Retinal pigment epithelial cell (primary cell): Measurements from ENCODE around the gene TMEM141.

Experiments
- DNase-seq: peaks from one replicate; pipeline ENCODE4 v3.0.0-alpha.2; 2010; ENCODE audit warnings: low read depth
- H3K4me3 ChIP-seq: 2 replicates; pipeline ENCODE4 v1.5.1; 2011; ENCODE audit warnings: mild to moderate bottlenecking, low read length, control low read depth, moderate library complexity
- TF ChIP-seq, protein P1 (sequence below): conservative IDR thresholded peaks from 2 replicates; pipeline ENCODE4 v1.5.1; 2011; ENCODE audit warnings: low read depth, low read length, control low read depth, inconsistent platforms

TMEM141 gene

DNA sequence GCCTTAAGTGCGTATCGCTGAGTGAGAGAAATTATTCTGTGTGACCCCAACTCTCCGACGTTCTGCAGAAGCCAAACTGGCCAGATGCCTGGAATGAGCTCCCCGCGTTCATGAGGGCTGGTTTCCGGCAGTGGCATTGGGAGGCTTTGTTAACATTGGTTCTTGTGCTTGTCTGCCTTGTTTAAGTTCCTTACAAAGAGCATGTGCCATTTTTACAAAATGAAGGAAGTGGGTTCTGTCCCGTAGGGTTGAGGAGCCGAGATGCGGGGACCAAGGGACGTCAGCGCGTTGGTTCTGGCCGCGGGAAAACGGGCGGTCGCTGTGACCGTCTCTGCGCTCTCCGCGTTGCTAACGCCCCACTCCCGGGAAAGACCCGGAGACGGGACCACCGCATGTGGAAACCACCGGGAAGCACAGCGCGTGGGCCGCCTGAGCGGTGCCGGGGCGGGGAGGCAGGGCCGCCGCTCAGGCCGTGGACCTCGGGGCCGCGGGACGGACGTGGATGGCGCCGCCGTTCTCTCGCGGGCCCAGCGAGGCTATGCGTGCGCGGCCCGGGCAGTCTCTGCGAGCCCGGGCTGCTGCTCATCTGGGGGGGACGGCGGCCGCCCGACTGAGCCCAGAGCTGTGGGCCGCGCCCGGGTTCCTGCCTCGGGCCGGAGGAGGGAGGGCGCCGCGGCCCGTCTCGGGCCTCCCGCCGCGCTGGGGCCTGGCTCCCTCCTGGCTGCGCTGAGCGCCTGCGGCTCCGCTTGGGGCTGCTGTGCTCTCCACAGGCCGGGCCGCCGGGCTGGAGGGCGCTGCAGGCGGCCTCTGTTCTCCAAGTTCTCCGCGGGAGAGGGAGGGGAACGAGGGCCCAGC is 30.1 kb downstream of the TMEM141 start:
- no peak overlapping the region for H3K4me3 ChIP-seq
- no peak for DNase-seq
- TF ChIP-seq, protein P1, sequence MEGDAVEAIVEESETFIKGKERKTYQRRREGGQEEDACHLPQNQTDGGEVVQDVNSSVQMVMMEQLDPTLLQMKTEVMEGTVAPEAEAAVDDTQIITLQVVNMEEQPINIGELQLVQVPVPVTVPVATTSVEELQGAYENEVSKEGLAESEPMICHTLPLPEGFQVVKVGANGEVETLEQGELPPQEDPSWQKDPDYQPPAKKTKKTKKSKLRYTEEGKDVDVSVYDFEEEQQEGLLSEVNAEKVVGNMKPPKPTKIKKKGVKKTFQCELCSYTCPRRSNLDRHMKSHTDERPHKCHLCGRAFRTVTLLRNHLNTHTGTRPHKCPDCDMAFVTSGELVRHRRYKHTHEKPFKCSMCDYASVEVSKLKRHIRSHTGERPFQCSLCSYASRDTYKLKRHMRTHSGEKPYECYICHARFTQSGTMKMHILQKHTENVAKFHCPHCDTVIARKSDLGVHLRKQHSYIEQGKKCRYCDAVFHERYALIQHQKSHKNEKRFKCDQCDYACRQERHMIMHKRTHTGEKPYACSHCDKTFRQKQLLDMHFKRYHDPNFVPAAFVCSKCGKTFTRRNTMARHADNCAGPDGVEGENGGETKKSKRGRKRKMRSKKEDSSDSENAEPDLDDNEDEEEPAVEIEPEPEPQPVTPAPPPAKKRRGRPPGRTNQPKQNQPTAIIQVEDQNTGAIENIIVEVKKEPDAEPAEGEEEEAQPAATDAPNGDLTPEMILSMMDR: no peak

DNA sequence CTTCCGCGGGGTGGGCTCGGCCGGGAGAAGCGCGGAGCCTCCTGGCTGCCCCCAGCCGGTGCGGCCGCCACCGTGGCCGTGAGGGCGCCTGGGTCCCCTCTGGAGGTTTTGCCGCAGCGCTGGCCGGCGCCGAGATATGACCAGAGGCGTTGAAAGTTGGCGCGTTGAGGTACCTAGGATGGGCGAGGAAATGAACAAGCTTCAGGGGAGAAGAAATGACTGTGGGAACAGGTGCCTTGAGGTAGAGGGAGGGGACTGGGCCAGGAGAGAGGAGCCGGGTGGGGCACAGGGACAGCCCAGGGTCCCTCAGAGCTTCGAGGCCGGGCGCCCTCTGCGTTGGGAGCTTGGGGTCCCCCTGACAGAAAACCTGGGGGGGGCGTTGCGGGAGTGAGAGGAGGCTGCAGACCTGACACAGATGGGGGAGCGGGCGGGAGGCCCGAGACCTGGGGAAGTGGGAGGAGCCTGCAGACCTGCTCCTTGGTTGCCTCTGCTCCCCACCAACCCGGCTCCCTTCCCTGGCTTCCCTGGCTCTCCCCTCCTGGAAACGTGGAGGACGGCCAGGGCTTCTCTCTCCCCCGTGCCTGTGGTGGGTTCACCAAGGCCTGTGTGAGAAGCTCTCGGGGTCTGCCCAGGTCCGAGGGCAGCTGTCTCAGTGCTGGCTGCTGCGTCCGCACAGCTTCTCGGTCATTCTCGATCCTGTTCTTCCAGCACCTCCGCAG is 30.8 kb downstream of the TMEM141 start:
- no peak for DNase-seq
- TF ChIP-seq, protein P1: no peak
- no peak overlapping the region for H3K4me3 ChIP-seq

DNA sequence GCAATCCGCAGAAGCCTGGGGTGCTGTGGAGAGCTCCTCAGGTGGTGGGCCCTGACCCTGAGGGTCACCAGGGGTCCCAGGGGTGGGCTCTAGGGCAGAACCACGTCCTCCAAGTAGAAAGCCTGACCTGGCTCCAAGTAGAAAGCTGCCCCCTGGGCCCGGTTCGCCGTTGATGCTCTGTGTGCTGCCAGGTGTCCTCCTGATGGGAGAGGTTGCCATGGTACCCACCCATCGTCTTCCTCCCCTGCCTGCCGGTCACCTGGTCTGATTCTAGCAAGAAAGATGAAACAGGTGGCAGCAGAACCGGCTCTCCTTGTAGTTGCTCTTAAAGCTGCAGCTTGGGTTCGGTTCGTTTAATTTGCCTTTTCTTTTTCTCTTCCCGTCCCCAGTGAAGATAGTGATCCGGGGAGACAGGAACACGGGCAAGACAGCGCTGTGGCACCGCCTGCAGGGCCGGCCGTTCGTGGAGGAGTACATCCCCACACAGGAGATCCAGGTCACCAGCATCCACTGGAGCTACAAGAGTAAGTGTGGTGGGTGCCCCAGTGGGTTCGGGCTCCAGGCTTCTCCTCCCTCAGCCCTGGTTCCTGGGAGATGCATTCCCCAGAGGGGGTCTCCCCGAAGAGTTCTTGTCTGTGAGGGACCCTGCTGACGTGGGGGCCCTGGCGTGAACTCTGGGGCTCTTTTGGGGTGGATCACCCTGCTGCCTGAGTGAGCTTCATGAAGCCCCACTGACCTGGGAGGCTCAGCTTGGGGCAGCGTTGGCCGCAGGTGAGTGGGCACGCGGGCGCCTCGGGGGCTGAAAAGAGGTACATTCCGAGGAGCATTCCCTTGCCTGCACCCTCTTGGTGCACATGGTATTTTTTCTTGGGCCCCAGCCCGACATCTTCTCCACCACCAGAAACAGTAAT is 32.2 kb downstream of the TMEM141 start:
- no peak for DNase-seq
- TF ChIP-seq, protein P1: no peak
- no peak overlapping the region for H3K4me3 ChIP-seq

DNA sequence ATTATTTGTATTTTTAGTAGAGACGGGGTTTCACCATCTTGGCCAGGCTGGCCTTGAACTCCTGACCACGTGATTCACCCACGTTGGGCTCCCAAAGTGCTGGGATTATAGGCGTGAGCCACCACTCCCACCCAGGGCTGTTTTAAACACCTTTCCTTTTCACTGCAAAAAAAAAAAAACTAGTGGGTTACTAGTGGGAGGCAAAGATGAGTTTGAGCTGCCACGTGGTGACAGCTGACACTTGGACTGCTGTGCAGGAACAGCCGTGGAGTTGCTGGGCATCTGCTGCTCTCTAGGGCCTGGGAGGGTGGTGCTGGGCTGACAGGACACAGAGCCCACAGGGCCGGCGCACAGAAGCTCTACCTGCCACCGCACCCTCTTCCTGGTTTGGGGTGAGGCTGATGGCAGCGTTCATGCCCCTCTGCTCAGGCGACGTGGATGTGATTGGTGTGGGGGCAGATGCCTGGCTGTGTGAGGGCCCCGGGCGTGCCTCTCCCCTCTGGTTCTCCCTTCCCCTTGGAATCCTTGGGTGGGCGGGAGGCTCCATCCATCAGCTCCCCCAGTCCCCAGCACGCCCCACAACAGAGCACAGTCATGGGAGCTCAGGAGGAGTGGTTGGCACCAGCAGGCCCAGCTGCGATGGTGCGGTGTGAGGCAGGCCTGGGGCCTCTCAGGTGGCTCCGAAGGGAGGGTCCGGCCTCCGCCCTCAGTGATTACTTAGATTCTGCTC is 33.5 kb downstream of the TMEM141 start:
- TF ChIP-seq, protein P1: no peak
- DNase-seq: no peak
- no peak overlapping the region for H3K4me3 ChIP-seq

DNA sequence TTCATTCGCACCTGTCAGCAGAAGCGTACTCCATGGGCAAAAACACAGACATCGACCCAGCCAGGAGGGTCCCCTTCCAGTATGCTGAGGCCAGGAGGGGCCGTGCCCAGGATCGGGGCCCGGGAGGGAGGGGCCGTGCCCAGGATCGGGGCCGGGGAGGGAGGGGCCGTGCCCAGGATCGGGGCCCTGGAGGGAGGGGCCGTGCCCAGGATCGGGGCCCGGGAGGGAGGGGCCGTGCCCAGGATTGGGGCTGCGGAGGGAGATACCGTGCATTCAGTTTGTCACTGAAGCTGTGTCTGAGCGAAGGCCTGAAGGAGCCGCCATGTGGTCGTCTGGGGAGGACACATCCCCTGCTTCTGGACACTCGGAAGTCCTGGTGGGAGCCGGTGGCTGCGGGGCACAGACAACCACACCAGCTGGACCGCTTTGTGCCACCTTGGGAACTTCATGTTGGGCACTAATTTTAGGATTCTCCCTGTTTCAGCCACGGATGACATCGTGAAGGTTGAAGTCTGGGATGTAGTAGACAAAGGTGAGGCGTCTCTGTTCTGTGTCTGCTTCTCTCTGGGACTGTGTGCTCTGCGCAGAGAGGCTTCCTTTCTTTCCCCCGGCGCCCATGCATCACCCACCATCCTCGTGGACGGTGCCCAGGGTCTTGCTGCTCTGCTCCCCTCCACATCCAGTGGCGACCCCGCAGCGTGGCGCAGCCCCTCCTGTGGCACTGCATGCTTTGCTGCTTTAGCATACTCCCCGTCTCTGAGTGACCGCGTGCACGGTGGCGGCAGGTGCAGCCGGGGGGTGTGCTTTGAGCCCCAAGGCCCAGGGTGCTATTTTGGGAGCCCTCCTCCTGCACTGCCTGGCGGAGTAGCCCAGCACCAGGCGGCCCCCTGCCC is 34.4 kb downstream of the TMEM141 start:
- TF ChIP-seq, protein P1: no peak
- H3K4me3 ChIP-seq: no peak overlapping the region
- no peak for DNase-seq
